Activated naive CD8-positive, alpha-beta T cell treated with anti-CD3 and anti-CD28 coated beads, Interleukin-2, amount 10 ng/mL, durations not matched to agents 7 days and 5 days (primary cell): ENCODE measurements around the gene SKI. TPM values are rescaled to one million over a fixed set of nuclear protein-coding genes. Genes with fewer than 3 reads are reported as not detected.

Source experiments
- ATAC-seq: fragments of 150-1000 bp; cut with Tn5 transposase; one replicate; pipeline ENCODE4 v1.10.0; 2021; ENCODE audit warnings: low read depth, moderate library complexity
- POLR2A ChIA-PET: fragments of 350-600 bp; sonication (Branson Sonifier 250); formaldehyde crosslinking; loops from one replicate; lab custom pipeline; 2021; ENCODE audit warnings: antibody characterized with exemption; lab: Charles Lee
- DNase-seq: peaks from one replicate; pipeline ENCODE4 v3.0.0; 2021
- H3K27ac Mint-ChIP-seq: one replicate; pipeline ENCODE4 v1.8.0; 2022; ENCODE audit warnings: mild to moderate bottlenecking, mixed read lengths
- H3K27me3 Mint-ChIP-seq: one replicate; pipeline ENCODE4 v1.8.0; 2022; ENCODE audit warnings: mild to moderate bottlenecking, moderate library complexity, mixed read lengths
- H3K36me3 Mint-ChIP-seq: one replicate; pipeline ENCODE4 v1.8.0; 2021; ENCODE audit warnings: mild to moderate bottlenecking, mixed read lengths
- H3K4me1 Mint-ChIP-seq: one replicate; pipeline ENCODE4 v1.8.0; 2021; ENCODE audit warnings: mixed read lengths
- H3K4me3 Mint-ChIP-seq: one replicate; pipeline ENCODE4 v1.8.0; 2022; ENCODE audit warnings: mild to moderate bottlenecking, moderate library complexity, mixed read lengths
- H3K9me3 Mint-ChIP-seq: one replicate; pipeline ENCODE4 v1.8.0; 2021; ENCODE audit warnings: mixed read lengths
- total RNA-seq, 2 experiments: library from RNA; stranded (reverse); gene quantifications; one replicate each; pipeline ENCODE4 v1.2.3, GENCODE V29; 2021

SKI gene
- total RNA-seq, 2 experiments from 2014 or later = 59.3 to 71.6 TPM

- POLR2A ChIA-PET = no interaction called here
- Mint-ChIP-seq H3K4me1 (peaks cover under 1% of the 10 kb centered on the region), H3K36me3 (peaks cover 4% of the 10 kb centered on the region), H3K9me3 (peaks cover 5% of the 10 kb centered on the region), H3K4me3 (no peak overlapping the region), H3K27ac (no peak overlapping the region), H3K27me3 (peaks cover 28% of the 10 kb centered on the region)
- no peak for ATAC-seq
- no peak for DNase-seq
Observed at GRCh38 chr1:2221271-2221670, 6.8 kb upstream of the SKI start.

GRCh38 chr1:2224170-2224584 lies 3.9 kb upstream of the SKI start:
- ATAC-seq = no peak

DNA sequence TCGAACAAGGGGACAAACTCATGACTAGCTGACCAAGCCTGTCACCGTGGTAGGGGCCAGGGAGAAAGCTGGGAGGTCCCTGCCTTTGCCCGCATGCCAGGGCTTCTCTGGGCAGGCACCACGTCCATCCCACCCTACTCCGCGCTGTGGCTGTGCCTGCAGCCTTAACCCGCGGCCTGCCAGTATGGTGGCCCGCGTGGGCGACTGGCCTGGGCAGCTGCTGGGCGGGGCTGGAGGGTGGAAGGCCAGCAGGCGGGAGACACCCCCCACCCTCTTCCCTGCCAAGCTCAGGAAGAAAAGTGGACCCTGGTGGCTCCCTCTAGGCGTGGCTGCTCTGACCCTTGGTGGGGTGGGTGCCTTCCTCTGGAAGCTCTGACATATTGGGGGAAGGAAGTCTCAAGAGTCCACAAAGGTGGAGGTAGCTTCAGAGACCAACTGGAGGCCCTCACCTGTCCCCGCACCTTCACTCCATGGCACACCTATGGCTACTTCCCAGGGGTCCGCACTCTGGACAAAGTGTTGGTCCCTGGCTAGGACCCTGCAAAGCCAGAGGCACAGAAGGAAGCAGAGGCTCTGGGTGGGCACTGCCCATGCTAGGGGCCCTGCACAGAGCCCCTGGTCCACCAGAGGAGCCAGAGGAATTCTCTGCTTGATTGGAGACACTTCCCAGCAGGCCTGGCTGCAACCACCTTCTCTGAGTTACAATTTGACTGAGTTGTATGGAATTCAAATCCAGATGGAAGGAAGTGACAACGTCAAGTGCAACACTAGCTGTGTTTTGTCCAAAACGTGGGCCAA lies 3.3 kb upstream of the SKI start:
- H3K36me3 Mint-ChIP-seq = peaks cover 2% of the 10 kb centered on the region

More at GRCh38 chr1:2224170-2224584, 3.9 kb upstream of the SKI start:
- Mint-ChIP-seq H3K36me3 (peaks cover 2% of the 10 kb centered on the region), H3K27ac (no peak overlapping the region), H3K27me3 (peaks cover 15% of the 10 kb centered on the region), H3K4me3 (no peak overlapping the region), H3K4me1 (peaks cover 3% of the 10 kb centered on the region), H3K9me3 (no peaks in the 10 kb centered on the region)
- POLR2A ChIA-PET = interaction anchor here (0.8 to 1.9 kb wide), 3 partner anchors 10 to 86 kb away, joined by 3 to 6 read pairs (median 5); partner anchors contain the start of gene FAAP20
- DNase-seq = no peak

DNA sequence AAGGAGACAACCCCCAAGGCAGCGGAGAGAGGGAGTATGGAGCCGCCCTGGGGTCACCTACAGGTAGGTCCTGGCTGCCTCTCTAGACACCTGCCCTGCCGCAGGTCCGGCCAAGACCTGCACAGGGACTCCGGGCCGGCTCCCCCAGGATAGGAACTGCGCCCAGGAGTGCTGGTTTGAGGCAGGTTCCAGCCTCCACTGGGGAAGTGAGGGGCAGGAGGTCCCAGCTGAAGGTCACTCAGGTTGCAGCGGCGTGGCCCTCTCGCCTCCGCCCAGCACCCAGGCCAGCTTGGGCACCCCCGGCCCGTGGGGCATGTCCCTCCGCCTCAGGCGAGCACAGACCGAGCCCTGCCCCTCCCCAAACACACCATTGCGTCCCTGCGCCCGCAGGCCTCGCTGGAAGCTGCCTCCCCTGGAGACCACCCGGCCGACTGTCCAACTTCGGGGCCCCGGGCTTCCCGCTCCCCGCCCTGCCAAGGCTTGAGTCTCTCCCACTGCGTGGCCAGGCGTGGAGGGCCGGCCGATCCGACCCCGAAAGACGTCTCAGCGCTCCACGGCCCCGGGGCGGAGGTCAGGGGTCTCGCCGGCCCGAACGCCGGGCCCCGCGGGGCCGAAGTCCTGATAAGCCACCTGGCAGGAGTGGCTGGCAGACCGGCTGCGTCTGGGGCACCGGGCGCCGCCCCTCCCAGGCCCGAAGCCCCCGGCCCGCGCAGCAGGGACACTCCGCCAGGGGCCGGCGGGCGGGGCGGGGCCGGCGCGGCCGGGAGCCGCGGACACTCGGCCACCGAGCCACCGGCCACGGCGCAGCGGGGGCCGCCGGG lies 1.4 kb upstream of the SKI start:
- Mint-ChIP-seq H3K36me3 (peaks cover 3% of the 10 kb centered on the region), H3K27ac (peak overlapping the region; percentile 71), H3K27me3 (peaks cover 11% of the 10 kb centered on the region), H3K4me1 (peaks cover 8% of the 10 kb centered on the region), H3K9me3 (no peaks in the 10 kb centered on the region), H3K4me3 (no peak overlapping the region)
- DNase-seq (no peak), ATAC-seq (no peak)
- POLR2A ChIA-PET = interaction anchor here (1.1 to 1.5 kb wide), 2 partner anchors 64 to 85 kb away, joined by 6 to 8 read pairs; no protein-coding TSS in a partner anchor

More for the DNA sequence above, 3.3 kb upstream of the SKI start:
- no peak overlapping the region for H3K4me3 Mint-ChIP-seq
- H3K27me3 Mint-ChIP-seq = peaks cover 15% of the 10 kb centered on the region
- POLR2A ChIA-PET = interaction anchor here (1.0 to 1.9 kb wide), 3 partner anchors 11 to 30 kb away, joined by 3 to 6 read pairs (median 5); partner anchors contain the start of gene FAAP20
- DNase-seq (no peak), ATAC-seq (no peak)
- peaks cover 3% of the 10 kb centered on the region for H3K4me1 Mint-ChIP-seq
- no peaks in the 10 kb centered on the region for H3K9me3 Mint-ChIP-seq
- H3K27ac Mint-ChIP-seq = no peak overlapping the region

GRCh38 chr1:2227346-2228156 lies 568 bp upstream of the SKI start:
- no peaks in the 10 kb centered on the region for H3K9me3 Mint-ChIP-seq
- ATAC-seq = peak; percentile 86

GRCh38 chr1:2228694-2229036 lies 546 bp downstream of the SKI start:
- Mint-ChIP-seq H3K27ac (peak overlapping the region; percentile 95), H3K4me1 (peaks cover 24% of the 10 kb centered on the region), H3K4me3 (peak overlapping the region; percentile 94), H3K9me3 (no peaks in the 10 kb centered on the region), H3K36me3 (peaks cover 3% of the 10 kb centered on the region), H3K27me3 (peaks cover 10% of the 10 kb centered on the region)
- ATAC-seq (no peak), DNase-seq (no peak)
- POLR2A ChIA-PET = interaction anchor here (0.9 to 4.4 kb wide), 15 partner anchors 16 to 357 kb away, joined by 3 to 34 read pairs (median 5); partner anchors contain the start of genes FAAP20, MORN1 and RER1

More at GRCh38 chr1:2227346-2228156, 568 bp upstream of the SKI start:
- H3K27ac Mint-ChIP-seq = peak overlapping the region; percentile 65
- peak; percentile 99 for DNase-seq
- peak overlapping the region; percentile 66 for H3K4me3 Mint-ChIP-seq
- POLR2A ChIA-PET = interaction anchor here (0.5 to 2.6 kb wide), 16 partner anchors 13 to 164 kb away, joined by 3 to 10 read pairs (median 4); partner anchors contain the start of genes MORN1 and RER1
- peaks cover 15% of the 10 kb centered on the region for H3K4me1 Mint-ChIP-seq
- peaks cover 3% of the 10 kb centered on the region for H3K36me3 Mint-ChIP-seq
- peaks cover 11% of the 10 kb centered on the region for H3K27me3 Mint-ChIP-seq

DNA sequence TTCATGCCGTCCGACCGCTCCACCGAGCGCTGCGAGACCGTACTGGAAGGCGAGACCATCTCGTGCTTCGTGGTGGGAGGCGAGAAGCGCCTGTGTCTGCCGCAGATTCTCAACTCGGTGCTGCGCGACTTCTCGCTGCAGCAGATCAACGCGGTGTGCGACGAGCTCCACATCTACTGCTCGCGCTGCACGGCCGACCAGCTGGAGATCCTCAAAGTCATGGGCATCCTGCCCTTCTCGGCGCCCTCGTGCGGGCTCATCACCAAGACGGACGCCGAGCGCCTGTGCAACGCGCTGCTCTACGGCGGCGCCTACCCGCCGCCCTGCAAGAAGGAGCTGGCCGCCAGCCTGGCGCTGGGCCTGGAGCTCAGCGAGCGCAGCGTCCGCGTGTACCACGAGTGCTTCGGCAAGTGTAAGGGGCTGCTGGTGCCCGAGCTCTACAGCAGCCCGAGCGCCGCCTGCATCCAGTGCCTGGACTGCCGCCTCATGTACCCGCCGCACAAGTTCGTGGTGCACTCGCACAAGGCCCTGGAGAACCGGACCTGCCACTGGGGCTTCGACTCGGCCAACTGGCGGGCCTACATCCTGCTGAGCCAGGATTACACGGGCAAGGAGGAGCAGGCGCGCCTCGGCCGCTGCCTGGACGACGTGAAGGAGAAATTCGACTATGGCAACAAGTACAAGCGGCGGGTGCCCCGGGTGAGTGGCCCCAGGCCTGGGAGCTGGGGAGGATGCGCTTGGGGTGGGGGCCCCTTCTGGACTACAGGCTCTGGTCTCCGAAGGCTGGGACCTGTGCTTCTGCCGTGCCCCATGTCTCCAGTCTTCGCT lies 1.1 kb downstream of the SKI start:
- peaks cover 7% of the 10 kb centered on the region for H3K27me3 Mint-ChIP-seq
- POLR2A ChIA-PET = interaction anchor here (0.9 to 4.4 kb wide), 16 partner anchors 17 to 356 kb away, joined by 3 to 34 read pairs (median 6); partner anchors contain the start of genes FAAP20, MORN1 and RER1
- DNase-seq (peak; percentile 75), ATAC-seq (peak; percentile 4)
- peak overlapping the region; percentile 95 for H3K27ac Mint-ChIP-seq
- peaks cover 30% of the 10 kb centered on the region for H3K4me1 Mint-ChIP-seq
- no peaks in the 10 kb centered on the region for H3K9me3 Mint-ChIP-seq
- peak overlapping the region; percentile 94 for H3K4me3 Mint-ChIP-seq
- H3K36me3 Mint-ChIP-seq = peaks cover 3% of the 10 kb centered on the region

GRCh38 chr1:2229911-2230731 lies 2.0 kb downstream of the SKI start:
- POLR2A ChIA-PET = interaction anchor here (1.2 to 4.4 kb wide), 12 partner anchors 17 to 316 kb away, joined by 4 to 34 read pairs (median 10); partner anchors contain the start of genes FAAP20, MORN1 and RER1
- H3K27ac Mint-ChIP-seq = peak overlapping the region; percentile 95

DNA sequence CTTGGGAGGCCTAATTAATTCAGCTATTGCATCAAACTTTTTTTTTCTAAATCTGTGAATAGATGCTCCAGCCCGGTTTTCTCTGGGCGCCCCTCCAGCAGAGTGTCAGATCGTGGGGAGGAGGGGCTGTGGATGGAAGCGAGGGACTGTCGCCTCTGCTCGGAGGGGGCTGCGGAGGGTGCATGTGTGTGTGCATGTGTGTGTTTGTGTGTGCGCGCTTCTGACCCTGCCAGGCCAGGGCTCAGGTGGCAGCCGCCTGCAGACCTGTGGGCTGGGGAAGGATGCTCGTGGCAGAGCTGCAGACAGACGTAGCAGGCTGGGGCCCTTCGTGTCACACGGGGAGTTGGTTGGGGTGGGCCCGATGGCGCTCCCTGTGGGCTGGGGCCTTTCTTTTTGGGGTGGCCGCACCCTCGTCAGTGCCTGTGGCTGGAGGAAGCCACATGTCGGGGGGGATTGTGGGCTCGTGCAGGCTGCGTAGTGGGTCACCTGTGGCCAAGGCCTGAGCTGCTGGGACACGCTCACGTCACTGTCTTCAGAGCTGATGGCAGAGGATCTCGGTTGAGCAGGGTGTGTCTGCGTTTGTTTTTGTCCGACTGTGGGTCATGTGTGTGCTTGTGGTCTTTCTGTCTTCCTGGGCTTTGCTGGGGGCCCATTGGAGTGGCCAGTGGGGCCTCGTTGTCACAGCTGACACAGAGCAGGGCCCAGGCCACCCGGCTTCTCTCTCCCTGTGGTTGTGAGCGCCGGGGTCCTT lies 2.8 kb downstream of the SKI start:
- H3K4me1 Mint-ChIP-seq = peaks cover 43% of the 10 kb centered on the region
- ATAC-seq = no peak
- peaks cover 7% of the 10 kb centered on the region for H3K36me3 Mint-ChIP-seq
- no peaks in the 10 kb centered on the region for H3K9me3 Mint-ChIP-seq
- peak; percentile 74 for DNase-seq
- H3K27ac Mint-ChIP-seq = peak overlapping the region; percentile 95
- peaks cover 3% of the 10 kb centered on the region for H3K27me3 Mint-ChIP-seq
- H3K4me3 Mint-ChIP-seq = peak overlapping the region; percentile 94
- POLR2A ChIA-PET = interaction anchor here (0.6 to 4.4 kb wide), 11 partner anchors 10 to 355 kb away, joined by 3 to 34 read pairs (median 5); partner anchors contain the start of genes FAAP20 and PRXL2B

More at GRCh38 chr1:2229911-2230731, 2.0 kb downstream of the SKI start:
- Mint-ChIP-seq H3K27me3 (peaks cover 3% of the 10 kb centered on the region), H3K4me3 (peak overlapping the region; percentile 94), H3K36me3 (peaks cover 3% of the 10 kb centered on the region), H3K4me1 (peaks cover 35% of the 10 kb centered on the region), H3K9me3 (no peaks in the 10 kb centered on the region)
- ATAC-seq (no peak), DNase-seq (no peak)

DNA sequence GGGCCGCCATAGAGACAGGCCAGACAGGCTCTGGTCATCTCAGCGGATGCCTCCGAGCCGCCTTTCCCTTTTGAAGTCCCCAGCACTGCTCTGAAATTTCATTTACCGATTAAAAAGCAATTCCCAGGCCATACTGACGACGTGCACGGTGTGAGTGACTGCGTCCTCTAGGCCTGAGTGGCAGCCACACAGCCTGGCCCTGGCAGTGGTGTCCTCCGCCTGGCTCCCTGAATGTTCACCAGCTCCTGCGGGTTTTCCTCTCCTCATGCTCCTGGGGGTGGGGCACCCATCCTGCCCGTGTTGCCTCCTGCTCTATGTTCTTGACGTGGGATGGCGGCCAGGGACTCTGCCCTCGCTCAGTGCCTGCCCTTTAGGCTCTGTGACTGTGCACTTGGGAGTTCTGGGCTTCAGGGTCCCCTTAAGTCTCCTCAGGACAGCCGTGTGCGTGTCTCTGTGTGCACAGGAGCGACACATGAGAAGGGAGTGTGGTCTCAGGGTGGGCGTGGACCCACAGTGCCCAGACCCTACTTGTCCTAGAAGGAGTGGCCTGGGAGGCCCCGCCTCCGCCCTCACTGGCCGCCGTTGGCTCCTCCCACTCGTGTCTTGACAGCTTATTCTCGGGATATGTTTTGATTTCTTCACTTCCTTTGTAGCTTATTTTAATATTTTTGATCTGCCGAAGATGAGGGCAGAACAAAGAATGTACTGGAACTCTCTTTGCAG lies 3.6 kb downstream of the SKI start:
- POLR2A ChIA-PET = interaction anchor here (0.5 to 4.4 kb wide), 12 partner anchors 9 to 354 kb away, joined by 3 to 34 read pairs (median 4); partner anchors contain the start of genes FAAP20 and PRXL2B
- peaks cover 7% of the 10 kb centered on the region for H3K36me3 Mint-ChIP-seq
- H3K4me1 Mint-ChIP-seq = peaks cover 46% of the 10 kb centered on the region
- peak overlapping the region; percentile 95 for H3K27ac Mint-ChIP-seq
- peak overlapping the region; percentile 94 for H3K4me3 Mint-ChIP-seq
- ATAC-seq = peak; percentile 1
- no peaks in the 10 kb centered on the region for H3K27me3 Mint-ChIP-seq
- DNase-seq = peak; percentile 78
- no peaks in the 10 kb centered on the region for H3K9me3 Mint-ChIP-seq
